GM20431 (cell line): ENCODE results near the gene KCNJ10.

Source experiments
- in situ Hi-C: fragments of 300-500 bp; cut with MseI, MboI; formaldehyde crosslinking; loops from one replicate; pipeline ENCODE4 v1.15.0; 2020; ENCODE audit warnings: low sequenced_read_pairs; ENCODE audit not compliant: unreplicated experiment

Gene KCNJ10

GRCh38 chr1:159953536-159954515, 116.1 kb downstream of the KCNJ10 start, which contains the start of gene SLAMF9:
SLAMF9 (minus strand) TSS chr1:159954237; CDS start chr1:159954137, 100 bp downstream.
- in situ Hi-C loops = no loop called here

DNA sequence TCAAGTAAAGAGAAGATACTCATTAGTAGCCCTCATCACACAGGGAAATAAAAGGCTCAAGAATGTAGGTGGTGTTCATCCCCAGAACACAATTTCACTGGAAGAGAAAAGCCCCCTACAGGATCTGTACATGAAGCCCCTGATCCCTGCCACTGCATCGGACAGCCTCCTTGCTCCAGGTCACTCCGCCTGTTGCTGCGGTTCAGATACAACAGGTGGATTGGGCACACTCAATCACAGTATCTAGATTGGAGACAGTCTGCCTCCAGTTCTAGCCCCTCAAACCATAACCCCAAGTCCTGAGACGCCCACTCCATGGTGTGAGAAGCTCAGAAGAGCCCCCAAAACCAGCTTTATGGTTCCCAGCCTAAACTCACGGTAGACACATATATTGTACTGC, 117.0 kb downstream of the KCNJ10 start:
- in situ Hi-C loops = no loop called here

DNA sequence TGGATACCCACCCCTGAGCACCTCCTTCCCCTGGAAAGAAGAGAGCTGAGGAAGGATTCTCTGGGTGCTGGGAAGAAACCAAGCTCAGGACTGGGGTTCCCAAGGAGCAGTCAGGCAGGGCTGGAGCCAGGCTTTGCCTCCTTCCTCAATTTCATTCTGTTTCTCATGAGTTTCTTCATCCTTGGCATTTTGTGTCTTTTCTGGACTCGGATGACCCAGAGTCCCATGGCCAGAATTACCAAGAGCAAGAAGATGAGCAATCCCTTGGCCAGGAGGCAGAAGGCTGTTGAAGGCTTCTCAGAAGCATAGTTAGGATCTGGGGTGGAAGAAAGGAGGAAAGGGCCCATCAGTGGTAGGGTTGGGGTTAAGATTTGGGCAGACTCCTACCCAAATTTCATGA, 118.4 kb downstream of the KCNJ10 start:
- in situ Hi-C loops = no loop called here

- in situ Hi-C loops = no loop called here
Observed at GRCh38 chr1:159951016-159951415, 118.9 kb downstream of the KCNJ10 start.

DNA sequence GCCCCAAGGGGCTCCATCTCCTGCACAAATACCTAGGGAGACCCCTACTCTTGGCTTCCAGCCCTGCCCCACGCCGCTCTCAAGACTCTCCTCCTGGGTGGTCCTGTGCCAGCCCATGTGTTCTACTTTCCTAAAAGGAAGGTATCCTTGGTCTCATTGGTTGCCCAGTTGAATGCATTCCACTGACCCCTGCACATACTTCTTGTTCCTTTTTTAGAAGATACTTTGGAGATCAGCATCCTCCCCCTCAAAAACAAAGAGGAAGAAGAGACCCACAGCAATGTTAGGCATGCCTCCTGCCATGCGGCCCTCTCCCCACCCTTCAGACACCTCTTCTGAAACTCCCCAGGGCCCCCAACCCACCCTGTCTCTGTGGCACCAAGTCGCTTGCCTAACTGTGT, 120.0 kb downstream of the KCNJ10 start:
- in situ Hi-C loops = no loop called here

- in situ Hi-C loops = no loop called here
Observed at GRCh38 chr1:159949123-159949522, 120.8 kb downstream of the KCNJ10 start.
